Keratinocyte (primary cell): ENCODE data around the gene CES1.
"Not testable (repeated sequence)": the region's sequence is repeated elsewhere in the genome, so short reads cannot be mapped to it uniquely, and the experiment has no call there.

Experiments
- CTCF ChIP-seq, 3 experiments: IDR thresholded peaks in 1 of 3; conservative IDR thresholded peaks in 1 of 3; optimal IDR thresholded peaks in 1 of 3; 2 replicates in 2 of 3; 3 replicates in 1 of 3; pipeline versions ENCODE3 to v1.5.1; 2011; ENCODE audit warnings: low read length in 3 of 3, mild to moderate bottlenecking in 3 of 3, moderate library complexity in 2 of 3, control low read depth in 1 of 3, inconsistent platforms in 1 of 3; ENCODE audit not compliant: insufficient read depth in 2 of 3; ENCODE audit errors: extremely low read depth in 1 of 3
- EZH2 ChIP-seq: IDR thresholded peaks from one replicate; pipeline ENCODE4 v1.6.1; 2012; ENCODE audit warnings: inconsistent platforms, mild to moderate bottlenecking, low read length, moderate library complexity

GRCh38 chr16:55782793-55783091 lies 50.2 kb downstream of the CES1 start:
- not testable (repeated sequence) for TF ChIP-seq CTCF (optimal IDR thresholded peaks at IDR 0.05 in 1 of 3, IDR thresholded peaks at IDR 0.05 in 1 of 3, conservative IDR thresholded peaks at IDR 0.05 in 1 of 3; ENCODE audit: extremely low read depth in 1 of 3, insufficient read depth in 2 of 3, low read length in 3 of 3); EZH2
